HG03095 (cell line): Measurements from ENCODE around the gene KDELR3.

Experiments used
- ATAC-seq: cut with Tn5 transposase; IDR thresholded peaks from one replicate; pipeline ENCODE4 v1.9.1; 2021; ENCODE audit warnings: moderate library complexity; ENCODE audit not compliant: unreplicated experiment

Gene KDELR3

DNA sequence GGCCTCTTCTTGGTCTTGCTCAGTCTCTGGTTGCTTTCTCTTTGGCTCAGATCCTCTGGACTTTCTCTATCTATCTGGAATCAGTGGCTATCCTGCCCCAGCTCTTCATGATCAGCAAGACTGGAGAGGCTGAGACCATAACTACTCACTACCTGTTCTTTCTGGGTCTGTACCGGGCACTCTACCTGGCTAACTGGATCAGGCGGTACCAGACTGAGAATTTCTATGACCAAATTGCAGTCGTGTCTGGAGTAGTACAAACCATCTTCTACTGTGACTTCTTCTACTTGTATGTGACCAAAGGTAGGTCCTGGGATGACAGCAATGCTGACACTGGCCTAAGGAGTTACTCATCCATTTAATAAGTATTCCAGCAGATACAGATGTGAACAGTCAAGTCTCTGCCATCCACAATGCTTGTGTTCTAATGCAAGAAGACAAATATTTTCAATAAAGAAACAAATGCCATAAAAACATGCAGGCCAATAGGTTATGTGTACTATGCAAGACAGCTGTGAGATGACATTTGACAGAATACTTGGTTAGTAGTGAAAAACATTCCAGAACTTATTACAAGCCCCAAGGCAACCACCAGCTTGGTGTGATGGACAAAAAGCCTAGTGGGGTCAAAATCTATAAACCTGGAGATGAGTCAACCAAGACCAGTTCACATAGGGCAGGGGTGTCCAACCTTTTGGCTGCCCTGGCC, 13.4 kb downstream of the KDELR3 start:
- no peak for ATAC-seq

DNA sequence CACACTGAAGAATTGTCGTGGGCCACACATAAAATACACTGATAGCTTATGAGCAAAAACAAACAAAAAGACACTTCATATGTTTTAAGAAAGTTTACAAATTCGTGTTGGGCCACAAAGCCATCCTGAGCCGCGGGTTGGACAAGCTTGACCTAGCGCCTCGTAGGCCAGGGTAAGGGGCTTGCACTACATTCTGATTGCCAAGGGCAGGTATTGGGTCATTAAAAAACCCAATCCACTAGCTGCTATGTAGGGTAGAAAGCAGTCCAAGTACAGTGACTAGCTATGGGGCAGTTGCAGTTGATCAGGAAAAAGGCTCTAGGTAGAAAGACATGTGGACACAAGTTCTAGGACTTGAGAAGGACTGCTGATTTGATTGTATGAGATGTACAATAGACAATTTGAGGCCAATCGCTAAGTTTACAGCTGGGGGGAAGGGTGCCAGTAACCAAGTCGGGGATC, 14.0 kb downstream of the KDELR3 start:
- ATAC-seq: no peak

DNA sequence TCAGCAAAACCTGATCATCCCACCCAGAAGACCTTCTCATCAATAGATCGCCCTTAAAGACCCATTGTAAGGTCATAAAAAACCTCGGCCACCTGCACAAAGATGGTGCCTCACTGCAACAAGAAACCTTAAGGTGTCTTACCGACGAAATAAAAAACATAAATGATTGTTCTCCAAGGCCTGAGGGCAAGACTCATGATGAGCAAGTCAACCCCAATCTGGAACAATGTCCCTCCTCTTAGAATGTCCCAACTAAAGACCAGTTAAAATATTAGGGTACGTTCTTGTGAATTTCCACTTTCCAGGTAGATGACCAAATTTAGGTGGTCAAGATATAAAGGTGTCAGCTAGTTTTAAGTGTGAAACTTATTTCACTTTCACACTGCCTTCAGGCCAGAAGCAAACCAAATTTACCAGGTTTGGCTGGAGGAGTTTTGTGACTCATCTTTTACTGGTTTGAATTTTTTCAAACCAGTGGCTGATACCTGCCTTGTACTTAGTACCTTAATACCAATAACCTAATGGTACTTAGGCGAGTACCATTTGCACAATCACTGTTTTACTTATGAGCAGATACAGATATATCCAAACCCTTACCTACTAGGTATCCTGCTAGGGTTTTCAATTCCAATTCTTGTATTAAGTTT, 14.9 kb downstream of the KDELR3 start:
- ATAC-seq: no peak

DNA sequence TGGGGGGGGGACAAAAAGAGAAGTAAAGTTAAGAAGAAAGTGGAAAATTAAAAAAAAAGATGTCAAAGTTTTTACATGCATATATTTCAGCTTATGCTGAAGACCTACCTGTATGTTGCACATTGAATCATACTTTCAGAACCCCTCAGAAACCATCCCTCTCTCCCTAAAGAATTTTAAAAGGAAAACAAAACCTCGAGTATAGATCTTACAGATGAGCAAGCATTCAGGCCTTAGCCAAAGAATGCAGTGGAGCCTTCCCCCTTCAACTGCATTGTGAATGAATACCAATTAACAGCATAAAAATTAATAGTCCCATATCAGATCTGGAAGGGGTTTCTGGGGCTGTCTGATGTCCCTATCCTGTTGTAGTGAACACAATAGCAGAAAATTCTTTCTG, 16.3 kb downstream of the KDELR3 start:
- no peak for ATAC-seq

DNA sequence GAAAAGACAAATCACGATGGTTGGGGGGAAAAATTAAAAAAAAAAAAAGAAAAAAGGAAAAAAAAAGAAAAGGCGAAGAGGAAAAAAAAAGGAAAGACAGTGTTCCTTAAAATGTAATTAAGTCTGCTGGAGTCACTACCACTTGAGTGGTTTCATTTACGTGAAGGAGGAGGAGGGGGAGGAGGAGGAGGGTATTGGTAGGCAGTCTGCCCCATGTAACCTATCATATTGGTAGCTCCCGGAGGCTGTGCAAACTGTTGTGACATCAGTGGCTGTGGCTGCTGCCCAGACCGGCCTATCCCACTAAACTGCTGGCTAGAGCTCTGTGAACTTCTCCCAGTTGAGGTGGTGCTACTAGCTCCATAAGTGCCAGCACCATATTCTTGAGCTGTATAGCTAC, 17.9 kb downstream of the KDELR3 start:
- no peak for ATAC-seq

- ATAC-seq: no peak
Observed at GRCh38 chr22:38487946-38488345, 20.1 kb downstream of the KDELR3 start.

DNA sequence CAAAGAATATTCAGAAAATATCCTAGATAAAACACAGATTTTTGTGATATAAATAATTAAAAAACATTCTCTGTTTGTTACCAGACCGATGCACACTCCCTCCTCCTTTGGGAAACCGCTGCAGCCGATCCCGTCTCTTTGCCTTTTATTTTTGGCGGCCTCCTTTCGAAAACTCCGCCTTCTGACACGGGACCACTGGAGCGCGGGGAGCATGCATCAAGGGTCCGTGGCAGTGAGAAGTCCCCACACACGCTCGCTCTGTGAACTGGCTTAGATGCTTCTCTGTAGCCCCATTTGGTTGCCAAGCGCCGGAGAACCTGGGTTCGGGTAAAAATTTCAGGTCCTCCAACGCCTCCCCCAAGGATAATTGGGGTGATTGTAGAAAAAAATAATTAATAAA, 21.2 kb downstream of the KDELR3 start:
- no peak for ATAC-seq

DNA sequence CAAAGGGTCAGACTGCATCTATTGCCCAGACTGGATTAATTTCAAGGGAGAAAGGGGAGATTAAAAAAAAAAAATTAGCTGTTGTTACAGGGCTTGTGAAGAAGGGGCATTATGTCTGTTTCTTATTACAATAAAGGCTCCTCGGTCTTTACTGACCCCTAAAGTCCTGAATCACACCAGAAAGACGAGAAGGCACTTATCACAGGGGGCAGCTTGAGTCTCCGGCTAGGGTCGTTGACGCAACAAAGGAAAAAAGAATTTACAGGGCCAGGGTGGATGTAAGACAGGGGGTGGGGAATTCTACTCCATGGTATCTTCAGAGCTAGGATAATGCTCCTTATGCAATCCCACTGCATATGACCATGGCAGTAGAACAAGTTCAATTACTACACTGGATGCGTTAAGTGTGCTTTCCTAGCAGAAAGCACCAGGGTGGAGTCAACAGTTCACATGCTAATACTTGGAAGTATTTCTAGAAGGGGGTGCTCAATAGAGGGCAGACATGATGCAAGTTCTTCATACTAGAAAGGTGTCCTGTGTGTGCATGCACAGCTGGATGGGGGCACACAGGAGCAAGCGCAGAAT, 21.8 kb downstream of the KDELR3 start:
- ATAC-seq: no peak

DNA sequence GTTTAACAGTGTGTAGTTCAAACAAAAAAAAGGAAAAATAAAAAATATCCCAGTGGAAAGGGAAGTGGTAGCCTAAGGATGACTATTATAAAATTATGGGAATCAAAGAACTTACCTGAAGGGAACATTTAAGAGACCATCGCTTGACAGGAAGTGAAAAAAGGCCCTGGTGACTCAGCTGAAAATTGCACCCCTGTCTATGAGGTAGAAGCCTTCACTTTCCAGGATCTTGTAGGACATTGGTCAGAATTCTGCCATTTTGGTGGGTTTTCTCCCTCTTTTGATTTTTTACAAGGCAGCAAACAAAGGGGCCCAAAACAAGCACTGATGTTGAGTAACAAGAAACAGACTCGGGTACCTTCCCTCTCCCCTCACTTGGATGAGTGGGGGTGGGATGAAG, 22.6 kb downstream of the KDELR3 start:
- ATAC-seq: no peak

GRCh38 chr22:38490915-38491314, 23.0 kb downstream of the KDELR3 start:
- no peak for ATAC-seq

GRCh38 chr22:38491707-38492348, 23.9 kb downstream of the KDELR3 start:
- no peak for ATAC-seq

DNA sequence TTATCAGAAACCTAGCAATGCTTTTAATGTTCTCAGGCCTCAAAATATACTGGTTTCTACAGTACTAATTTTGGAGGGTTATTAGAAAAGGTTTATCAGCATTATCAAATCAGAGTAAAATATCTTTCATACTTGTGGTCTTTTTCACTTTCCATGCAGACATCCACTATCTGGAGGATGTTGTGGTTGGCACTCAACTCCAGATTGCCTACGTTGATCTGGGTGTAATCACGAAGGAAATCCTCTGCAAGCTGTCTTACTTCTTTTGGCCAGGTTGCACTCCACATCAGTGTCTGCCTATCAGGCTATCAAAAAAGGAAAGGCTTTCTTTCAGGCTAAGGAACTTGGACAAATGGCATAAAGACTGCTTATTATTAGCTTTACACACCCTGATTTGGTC, 26.6 kb downstream of the KDELR3 start:
- no peak for ATAC-seq

DNA sequence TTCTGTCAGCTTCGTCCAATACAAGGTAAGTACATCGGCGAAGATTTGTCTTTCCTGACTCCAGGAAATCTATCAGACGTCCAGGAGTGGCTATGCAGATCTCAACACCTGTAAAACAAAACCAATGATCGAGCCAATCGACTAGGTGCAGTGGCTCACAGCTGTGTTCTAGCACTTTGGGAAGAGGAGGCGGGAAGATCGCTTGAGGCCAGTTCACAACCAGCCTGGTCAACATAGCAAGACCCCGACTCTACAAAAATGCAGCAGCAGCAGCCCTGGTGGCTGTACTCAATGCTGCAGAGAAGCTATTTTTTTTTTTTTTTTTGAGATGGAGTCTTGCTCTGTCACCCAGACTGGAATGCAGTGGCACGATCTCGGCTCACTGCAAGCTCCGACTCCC, 27.0 kb downstream of the KDELR3 start:
- ATAC-seq: no peak

DNA sequence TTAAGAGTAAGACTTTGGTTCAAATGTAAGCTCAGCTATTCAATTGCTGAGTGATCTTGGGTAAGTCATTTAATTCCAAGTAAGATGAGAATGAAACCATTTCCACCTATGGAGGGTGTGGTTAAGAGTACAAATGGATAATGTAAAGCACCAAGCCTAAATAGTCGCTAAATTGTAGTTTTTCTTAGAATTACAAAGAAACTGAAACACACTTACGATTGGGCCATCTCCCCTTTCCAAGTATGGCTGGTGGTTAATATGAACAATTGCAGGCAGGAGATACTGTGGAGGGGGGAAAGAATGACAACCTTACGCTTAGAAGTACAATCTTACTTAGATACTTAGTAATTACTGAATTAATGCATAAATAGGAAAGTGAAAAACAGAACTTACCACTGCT, 30.0 kb downstream of the KDELR3 start:
- no peak for ATAC-seq

- ATAC-seq: no peak
Observed at GRCh38 chr22:38501797-38502672, 34.1 kb downstream of the KDELR3 start.

DNA sequence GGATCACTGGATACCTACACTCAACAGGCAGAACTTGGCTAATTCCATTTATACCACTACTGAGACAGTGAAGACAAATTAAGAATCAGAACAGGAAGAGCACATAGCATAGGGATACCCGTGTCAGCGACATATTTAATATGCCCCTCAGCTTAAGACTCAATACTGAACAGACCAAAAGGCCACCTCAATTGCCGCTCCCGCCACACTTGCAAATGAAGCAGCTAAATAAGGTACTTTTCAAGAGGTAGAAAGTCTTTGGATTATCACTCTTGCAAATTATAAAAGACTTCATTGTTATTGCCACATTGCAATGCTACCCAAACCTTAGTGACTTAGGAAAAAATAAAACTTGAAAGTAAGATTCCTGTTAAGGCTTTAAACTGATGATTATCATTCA, 35.1 kb downstream of the KDELR3 start:
- ATAC-seq: no peak

DNA sequence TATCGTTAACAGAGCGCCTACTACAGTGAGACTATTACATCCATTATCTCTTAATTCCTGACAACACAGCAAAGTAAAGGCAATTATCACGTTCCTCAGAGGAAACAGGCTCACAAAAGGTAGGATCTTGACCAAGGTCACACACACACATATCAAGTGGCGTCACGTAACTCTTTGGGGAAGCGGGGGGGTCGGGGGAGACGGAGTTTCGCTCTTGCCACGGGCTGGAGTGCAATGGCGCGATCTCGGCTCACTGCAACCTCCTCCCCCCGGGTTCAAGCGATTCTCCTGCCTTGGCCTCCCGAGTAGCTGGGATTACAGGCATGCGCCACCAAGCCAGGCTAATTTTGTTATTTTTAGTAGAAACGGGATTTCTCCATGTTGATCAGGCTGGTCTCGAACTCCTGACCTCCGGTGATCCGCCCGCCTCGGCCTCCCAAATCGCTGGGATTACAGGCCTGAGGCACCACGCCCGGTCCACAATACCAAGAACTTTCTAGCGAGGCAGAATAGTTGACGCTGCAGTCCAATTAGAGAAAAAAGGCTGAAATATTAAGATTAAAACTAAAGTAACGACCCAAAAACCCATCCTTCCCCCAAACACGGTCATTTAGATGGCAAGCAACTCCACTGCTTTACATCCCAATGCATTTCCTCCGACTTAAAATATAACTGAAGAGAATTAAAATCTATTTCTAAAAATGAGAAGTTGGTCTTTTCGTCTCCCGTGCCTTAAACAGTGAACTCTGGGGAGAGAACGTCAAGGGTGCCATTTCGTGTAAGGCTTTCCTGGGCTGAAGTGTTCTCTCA, 37.0 kb downstream of the KDELR3 start:
- ATAC-seq: no peak

- peak; percentile 21 for ATAC-seq
Observed at GRCh38 chr22:38505541-38506117, 37.7 kb downstream of the KDELR3 start.

- peak; percentile 58 for ATAC-seq
Observed at GRCh38 chr22:38506118-38506962, 38.4 kb downstream of the KDELR3 start, which contains the start of gene DDX17. TSS of gene DDX17 (minus strand) at chr22:38506311.
